ENCODE data around the gene EIF3A. TPM values are rescaled to one million over a fixed set of nuclear protein-coding genes. Genes with fewer than 3 reads are reported as not detected.
"Not testable (repeated sequence)": the region's sequence is repeated elsewhere in the genome, so short reads cannot be mapped to it uniquely, and the experiment has no call there.

Gene EIF3A
- total RNA-seq, 3 donors from 2014 or later: 94.5 to 124 (median 114) TPM

DNA sequence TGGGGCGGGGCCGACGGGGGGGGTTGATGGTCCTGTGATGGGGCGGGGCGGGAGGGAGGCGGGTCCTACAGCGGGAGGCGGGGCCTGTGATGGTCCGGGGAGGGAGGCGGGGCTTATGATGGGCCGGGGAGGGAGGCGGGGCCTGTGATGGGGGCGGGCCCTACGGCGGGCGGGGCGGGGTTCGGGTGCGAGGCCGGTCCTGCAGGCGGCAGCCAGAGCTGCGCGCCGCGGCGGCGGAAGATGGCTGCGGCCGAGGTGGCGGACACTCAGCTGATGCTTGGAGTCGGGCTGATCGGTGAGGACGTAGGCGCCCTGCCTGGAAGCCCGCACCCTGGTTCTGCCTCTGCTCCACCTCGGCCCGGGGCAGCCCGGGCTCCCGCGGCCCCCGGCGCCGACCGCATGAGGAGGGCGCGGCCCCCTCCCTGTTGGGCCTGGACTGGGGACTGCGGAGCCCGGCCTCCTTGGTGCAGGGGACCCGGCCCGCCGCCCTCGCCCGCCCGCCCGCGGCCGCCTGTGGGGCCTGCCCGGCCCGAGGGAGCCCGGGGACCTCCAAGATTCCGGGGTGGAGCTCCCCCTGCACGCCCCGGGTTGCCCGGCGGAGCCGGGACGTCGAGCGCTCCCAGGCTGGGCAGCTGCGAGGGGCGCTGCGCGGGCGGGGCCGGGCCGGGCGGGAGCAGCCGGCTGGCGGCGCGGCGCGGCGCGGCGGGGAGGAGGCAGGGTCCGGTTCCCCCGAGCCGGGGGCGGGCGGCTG, 23.5 kb upstream of the EIF3A start, which contains the start of gene DENND10:
DENND10 (plus strand) TSS at position 211 of the 751 bp plus-strand sequence; CDS start at position 241, 30 bp downstream.
- TF ChIP-seq, protein P1, sequence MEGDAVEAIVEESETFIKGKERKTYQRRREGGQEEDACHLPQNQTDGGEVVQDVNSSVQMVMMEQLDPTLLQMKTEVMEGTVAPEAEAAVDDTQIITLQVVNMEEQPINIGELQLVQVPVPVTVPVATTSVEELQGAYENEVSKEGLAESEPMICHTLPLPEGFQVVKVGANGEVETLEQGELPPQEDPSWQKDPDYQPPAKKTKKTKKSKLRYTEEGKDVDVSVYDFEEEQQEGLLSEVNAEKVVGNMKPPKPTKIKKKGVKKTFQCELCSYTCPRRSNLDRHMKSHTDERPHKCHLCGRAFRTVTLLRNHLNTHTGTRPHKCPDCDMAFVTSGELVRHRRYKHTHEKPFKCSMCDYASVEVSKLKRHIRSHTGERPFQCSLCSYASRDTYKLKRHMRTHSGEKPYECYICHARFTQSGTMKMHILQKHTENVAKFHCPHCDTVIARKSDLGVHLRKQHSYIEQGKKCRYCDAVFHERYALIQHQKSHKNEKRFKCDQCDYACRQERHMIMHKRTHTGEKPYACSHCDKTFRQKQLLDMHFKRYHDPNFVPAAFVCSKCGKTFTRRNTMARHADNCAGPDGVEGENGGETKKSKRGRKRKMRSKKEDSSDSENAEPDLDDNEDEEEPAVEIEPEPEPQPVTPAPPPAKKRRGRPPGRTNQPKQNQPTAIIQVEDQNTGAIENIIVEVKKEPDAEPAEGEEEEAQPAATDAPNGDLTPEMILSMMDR (IDR thresholded peaks at IDR 0.05): no peak
- Histone ChIP-seq H3K4me1 (ENCODE audit: low read depth) (peaks cover 13% of the 10 kb centered on the region), H3K36me3 (ENCODE audit: low read depth) (no peaks in the 10 kb centered on the region), H3K9me3 (no peaks in the 10 kb centered on the region), H3K4me3 (peak within 1 kb of the TSS; percentile 78)
- DNase-seq: peak; percentile 87 to 89 (median 88)
- intact Hi-C loops (cut with DNase I, micrococcal nuclease): no loop called here
- peak; percentile 94 for ATAC-seq

DNA sequence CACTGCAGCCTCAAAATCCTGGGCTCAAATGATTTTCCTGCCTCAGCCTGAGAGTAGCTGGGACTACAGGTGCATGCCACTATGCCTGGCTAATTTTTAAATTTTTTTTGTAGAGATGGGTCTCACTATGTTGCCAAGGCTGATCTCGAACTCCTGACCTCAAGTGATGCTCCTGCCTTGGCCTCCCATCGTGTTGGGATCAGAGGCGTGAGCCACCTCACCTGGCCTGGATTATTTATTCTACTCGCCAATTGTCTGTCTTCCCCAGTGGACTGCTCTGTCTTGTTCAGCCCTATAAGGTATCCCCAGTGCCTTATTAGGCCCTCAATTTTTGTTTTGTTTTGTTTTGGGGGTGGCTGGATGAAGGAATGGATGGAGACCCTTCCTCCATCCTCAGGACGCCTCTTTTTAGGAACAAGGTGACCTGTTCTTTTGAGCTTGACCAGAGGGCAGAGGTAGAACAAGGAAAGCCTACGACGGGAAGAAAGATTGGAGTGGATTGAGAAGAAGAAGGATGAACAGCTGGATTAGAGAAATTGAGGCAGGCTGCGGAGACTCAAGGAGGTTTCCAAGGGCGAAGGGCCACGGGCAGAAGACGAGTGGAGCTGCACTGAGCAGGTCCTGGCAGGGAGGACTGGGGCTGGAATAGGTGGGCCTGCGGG, 22.8 kb upstream of the EIF3A start:
- Histone ChIP-seq H3K36me3 (ENCODE audit: low read depth) (no peaks in the 10 kb centered on the region), H3K4me3 (no peak overlapping the region), H3K9me3 (no peaks in the 10 kb centered on the region), H3K4me1 (ENCODE audit: low read depth) (peaks cover 13% of the 10 kb centered on the region)
- no peak for DNase-seq
- intact Hi-C loops (cut with DNase I, micrococcal nuclease): no loop called here
- TF ChIP-seq, protein P1 (IDR thresholded peaks at IDR 0.05): no peak
- no peak for ATAC-seq

DNA sequence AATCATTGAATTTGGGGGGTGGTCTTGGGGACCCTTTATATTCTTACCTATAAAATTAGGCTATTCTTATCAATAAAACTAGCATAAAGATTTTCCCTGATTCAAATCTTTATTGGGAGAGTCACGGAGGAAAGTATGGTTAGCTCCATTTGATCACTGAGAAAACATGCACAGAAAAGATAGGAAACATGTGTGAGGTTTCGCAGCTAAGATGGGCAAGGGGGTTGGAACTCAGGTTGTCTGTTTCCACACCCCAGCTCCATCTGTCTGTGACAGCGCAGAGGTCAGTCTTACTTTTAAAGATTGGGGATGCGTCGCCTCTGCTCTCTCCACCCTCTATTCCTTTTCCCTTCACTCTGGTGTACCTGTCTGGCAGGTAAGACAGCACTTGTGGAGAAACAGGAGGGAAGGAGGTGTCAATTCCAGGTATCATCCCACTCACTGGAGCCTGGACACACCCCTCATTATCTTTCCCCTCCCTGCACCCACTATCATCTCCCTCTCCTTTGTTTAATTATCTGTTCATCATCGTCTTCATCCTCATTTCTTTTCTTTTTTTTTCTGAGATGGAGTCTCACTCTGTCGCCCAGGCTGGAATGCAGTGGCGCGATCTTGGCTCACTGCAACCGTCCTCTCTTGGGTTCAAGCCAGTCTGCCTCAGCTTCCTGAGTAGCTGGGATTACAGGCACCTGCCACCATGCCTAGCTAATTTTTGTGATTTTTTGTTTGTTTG, 20.9 kb upstream of the EIF3A start:
- TF ChIP-seq, protein P1 (IDR thresholded peaks at IDR 0.05): no peak
- ATAC-seq: no peak

DNA sequence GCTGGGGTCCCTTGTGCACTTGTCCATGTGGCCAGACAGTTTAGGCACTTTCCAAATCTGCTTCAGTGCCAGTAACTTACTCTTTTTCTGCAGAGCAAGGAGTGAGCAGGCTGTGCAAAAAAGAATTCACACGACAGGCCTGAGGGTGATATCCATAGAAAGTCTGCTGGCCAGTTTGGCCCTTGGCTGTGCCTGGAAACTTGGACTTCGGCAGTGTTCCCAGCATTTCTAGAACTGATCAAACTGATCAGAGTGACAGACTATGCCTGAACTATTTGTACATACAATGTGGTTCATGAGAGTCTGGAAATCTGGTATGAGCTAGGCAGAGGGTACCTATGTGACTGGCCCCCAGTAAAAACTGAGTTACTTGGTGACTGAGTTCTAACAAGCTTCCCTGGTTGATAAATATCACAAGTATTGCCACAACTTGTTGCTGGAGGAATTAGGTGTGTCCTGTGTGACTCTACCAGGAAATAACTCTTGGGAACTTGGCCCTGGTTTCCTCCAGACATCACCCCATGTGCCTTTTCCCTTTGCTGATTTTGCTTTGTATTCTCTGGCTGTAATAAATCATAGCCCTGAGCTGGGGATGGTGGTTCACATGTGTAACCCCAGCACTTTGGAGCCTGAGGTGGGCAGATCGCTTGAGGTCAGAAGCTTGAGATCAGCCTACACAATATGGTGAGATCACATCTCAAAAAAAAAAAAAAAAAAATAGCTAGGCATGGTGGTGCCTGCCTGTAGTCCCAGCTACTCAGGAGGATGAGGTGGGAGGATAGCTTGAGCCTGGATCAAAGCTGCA, 20.0 kb upstream of the EIF3A start:
- Histone ChIP-seq H3K36me3 (ENCODE audit: low read depth) (no peaks in the 10 kb centered on the region), H3K9me3 (no peaks in the 10 kb centered on the region), H3K4me3 (no peak overlapping the region), H3K4me1 (ENCODE audit: low read depth) (peaks cover 13% of the 10 kb centered on the region)
- peak in 1 of 3 donors; percentile 54 for DNase-seq
- TF ChIP-seq, protein P1 (IDR thresholded peaks at IDR 0.05): no peak
- ATAC-seq: peak; percentile 74
- intact Hi-C loops (cut with DNase I, micrococcal nuclease): no loop called here

More for the DNA sequence above, 20.9 kb upstream of the EIF3A start:
- no peak for DNase-seq
- Histone ChIP-seq H3K36me3 (ENCODE audit: low read depth) (no peaks in the 10 kb centered on the region), H3K9me3 (no peaks in the 10 kb centered on the region), H3K4me1 (ENCODE audit: low read depth) (peaks cover 13% of the 10 kb centered on the region), H3K4me3 (no peak overlapping the region)
- intact Hi-C loops (cut with DNase I, micrococcal nuclease): no loop called here

DNA sequence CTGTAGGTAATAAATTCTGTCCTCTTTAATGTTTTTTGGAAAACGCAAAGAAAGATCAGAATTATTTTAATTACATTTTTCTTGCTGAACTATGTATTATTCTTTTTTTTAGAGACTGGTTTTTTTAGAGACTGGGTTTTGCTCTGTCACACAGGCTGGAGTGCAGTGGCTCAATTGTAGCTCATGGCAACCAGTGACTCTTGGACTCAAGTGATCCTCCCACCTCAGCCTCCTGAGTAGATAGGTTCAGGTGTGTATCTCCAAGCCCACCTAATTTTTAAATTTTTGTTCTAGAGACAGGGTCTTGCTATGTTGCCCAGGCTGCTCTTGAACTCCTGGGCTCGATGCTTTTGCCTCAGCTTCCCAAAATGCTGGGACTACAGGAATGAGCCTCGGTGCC, 18.0 kb upstream of the EIF3A start:
- Histone ChIP-seq H3K36me3 (ENCODE audit: low read depth) (no peaks in the 10 kb centered on the region), H3K4me1 (ENCODE audit: low read depth) (peaks cover 10% of the 10 kb centered on the region), H3K4me3 (no peak overlapping the region), H3K9me3 (no peaks in the 10 kb centered on the region)
- intact Hi-C loops (cut with DNase I, micrococcal nuclease): no loop called here
- no peak for DNase-seq
- ATAC-seq: no peak
- TF ChIP-seq, protein P1 (IDR thresholded peaks at IDR 0.05): no peak

DNA sequence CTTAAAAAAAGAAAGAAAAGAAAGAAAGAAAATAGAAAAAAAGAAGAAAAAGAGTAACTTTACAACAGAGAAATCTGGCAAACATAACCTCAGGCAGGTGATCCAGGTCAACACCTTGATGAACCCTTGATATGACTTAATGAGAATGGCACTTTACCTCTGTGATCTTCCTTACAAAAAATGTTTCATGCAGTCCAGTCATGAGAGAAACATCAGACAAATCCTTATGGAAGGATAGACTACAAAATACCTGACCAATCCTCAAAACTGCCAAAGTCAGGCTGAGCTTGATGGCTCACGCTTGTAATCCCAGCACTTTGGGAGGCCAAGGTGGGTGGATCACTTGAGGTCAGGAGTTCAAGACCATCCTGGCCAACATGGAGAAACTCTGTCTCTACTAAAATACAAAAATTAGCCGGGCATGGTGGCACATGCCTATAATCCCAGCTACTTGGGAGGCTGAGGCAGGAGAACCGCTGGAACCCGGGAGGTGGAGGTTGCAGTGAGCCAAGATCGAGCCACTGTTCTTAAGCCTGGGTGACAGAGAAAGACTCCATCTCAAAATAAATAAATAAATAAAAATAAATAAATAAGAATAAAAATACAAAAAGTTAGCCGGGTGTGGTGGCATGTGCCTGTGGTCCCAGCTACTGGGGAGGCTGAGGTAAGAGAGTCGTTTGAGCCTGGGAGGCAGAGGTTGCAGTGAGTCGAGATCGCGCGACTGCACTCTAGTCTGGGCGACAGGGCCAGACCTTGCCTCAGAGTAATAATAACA, 16.2 kb upstream of the EIF3A start:
- H3K36me3 ChIP-seq (ENCODE audit: low read depth); H3K9me3 ChIP-seq; ATAC-seq; intact Hi-C loops (cut with DNase I, micrococcal nuclease); H3K4me3 ChIP-seq; H3K4me1 ChIP-seq (ENCODE audit: low read depth); DNase-seq: not testable (repeated sequence)

Data from mucosa of descending colon (tissue), 3 donors.